Suppressor macrophage treated with lipopolysaccharide for 1 hour (primary cell): ENCODE results near the gene PLD4.
"Not testable (repeated sequence)": the region's sequence is repeated elsewhere in the genome, so short reads cannot be mapped to it uniquely, and the experiment has no call there.

Experiments
- DNase-seq, 3 donors: peaks; one replicate each; pipeline ENCODE4 v3.0.0-alpha.2; 2020 to 2022

Gene PLD4

GRCh38 chr14:104886690-104887622 lies 37.7 kb upstream of the PLD4 start:
- DNase-seq, result no peak

- no peak for DNase-seq
Measured at GRCh38 chr14:104887623-104888488, 36.8 kb upstream of the PLD4 start.

GRCh38 chr14:104888489-104889374 lies 35.9 kb upstream of the PLD4 start:
- no peak for DNase-seq

GRCh38 chr14:104889375-104889757 lies 35.3 kb upstream of the PLD4 start:
- no peak for DNase-seq

GRCh38 chr14:104890292-104890691 lies 34.4 kb upstream of the PLD4 start:
- DNase-seq, result not testable (repeated sequence)

GRCh38 chr14:104891121-104891551 lies 33.5 kb upstream of the PLD4 start:
- DNase-seq, result no peak

GRCh38 chr14:104891664-104892530 lies 32.8 kb upstream of the PLD4 start:
- no peak for DNase-seq

GRCh38 chr14:104892531-104893434 lies 31.9 kb upstream of the PLD4 start:
- DNase-seq, result no peak

GRCh38 chr14:104893435-104894207 lies 31.1 kb upstream of the PLD4 start:
- DNase-seq, result no peak

GRCh38 chr14:104894331-104895206 lies 30.1 kb upstream of the PLD4 start:
- no peak for DNase-seq

- DNase-seq, result no peak
Measured at GRCh38 chr14:104895207-104895785, 29.4 kb upstream of the PLD4 start.

- no peak for DNase-seq
Measured at GRCh38 chr14:104895786-104896661, 28.7 kb upstream of the PLD4 start.

GRCh38 chr14:104897330-104898194 lies 27.1 kb upstream of the PLD4 start:
- no peak for DNase-seq

GRCh38 chr14:104898195-104898558 lies 26.5 kb upstream of the PLD4 start:
- DNase-seq, result no peak

GRCh38 chr14:104898870-104899510 lies 25.7 kb upstream of the PLD4 start:
- no peak for DNase-seq

- no peak for DNase-seq
Measured at GRCh38 chr14:104899781-104900180, 24.9 kb upstream of the PLD4 start.
